COLO668 (cell line): Measurements from ENCODE around the gene ATP12A.

Source experiments
- DNase-seq: peaks from one replicate; lab custom pipeline; 2025; ENCODE audit not compliant: unreplicated experiment; lab: John Stamatoyannopoulos, UW

ATP12A gene

DNA sequence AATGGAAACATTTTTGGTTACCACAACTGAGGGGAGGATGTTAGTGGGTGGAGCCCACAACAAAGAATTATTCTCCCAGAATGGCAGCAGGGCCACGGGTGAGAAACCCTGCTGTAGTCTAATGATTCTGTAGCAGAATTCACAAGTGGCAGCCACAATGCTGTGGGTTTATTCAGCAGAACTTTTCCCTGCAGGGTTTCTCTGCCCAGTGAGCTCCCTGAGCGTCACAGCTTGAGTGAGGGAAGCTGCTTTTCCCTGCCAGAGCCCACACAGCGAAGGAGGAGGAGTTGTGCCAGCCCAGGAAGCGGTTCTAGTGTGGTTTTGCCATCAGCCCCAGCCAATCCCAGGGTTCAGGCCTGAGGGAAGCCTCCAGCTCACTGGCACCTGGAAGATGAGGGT, 4.4 kb downstream of the ATP12A start:
- no peak for DNase-seq

DNA sequence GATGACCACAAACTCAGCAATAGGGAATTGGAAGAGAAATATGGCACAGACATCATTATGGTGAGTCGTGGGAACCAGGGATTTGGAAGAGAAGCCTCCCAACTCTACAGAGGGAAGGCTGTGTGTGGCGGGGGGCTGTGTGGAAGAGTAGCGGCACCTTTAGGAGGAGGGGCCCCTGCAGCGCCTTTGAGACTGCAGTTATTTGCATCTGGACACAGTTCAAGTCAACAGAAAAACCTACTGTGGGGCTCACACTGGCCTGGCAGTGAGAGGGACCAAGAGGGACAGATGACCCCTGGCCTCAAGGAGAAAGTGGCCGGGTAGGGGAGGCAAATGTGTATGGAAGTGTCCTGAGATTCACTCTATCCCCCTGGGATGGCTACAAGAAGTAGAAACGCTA, 5.1 kb downstream of the ATP12A start:
- no peak for DNase-seq

DNA sequence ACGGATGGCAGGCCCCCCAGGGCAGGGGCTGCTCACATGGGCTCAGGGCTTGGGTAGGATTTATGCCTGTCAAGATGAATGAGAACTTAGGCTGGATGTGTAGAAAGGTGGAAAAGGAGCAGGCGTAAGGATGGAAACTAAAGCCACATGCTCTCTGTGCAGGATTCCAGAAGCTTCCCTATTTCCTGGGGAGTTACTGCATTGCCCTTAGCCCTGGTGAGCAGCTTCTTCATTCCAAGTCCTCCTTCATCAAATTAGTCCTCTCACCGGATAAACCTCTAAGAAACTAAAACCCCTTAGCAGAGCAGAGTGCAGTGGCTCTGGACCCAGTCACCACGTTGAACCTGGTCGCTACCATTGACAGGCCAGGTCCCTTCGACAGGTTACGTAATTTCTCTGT, 7.4 kb downstream of the ATP12A start:
- DNase-seq, result no peak

DNA sequence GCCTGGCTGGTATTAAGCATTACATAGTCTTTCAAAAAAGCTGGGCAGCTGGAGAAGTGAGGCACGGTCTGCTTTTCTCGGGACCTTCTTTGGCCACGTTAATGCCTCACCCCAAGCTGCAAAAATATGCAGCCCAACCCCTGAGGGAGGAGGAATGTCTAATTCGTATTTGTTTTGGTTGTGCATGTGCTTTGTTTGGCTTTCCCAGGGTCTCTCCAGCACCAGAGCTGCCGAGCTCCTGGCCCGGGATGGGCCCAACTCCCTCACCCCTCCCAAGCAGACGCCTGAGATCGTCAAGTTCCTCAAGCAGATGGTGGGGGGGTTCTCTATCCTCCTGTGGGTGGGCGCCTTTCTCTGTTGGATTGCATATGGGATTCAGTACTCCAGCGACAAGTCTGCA, 7.9 kb downstream of the ATP12A start:
- DNase-seq, result no peak

DNA sequence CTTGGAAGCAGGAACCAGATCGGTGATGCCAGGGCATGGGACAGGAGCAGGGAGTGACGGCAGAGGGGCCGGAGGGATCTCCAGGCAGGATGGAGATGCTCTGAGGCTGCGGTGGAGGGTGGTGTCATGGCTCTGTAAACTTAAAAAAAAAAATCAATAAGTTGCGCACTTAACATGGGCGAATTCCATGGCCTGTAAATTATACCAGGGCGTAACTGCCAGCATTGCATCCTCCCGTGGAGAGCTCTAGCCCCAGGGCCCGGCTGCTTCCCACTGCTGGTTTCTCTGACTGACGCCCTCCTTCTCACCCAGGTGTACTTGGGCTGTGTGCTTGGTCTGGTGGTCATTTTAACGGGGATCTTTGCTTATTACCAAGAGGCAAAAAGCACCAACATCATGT, 8.7 kb downstream of the ATP12A start:
- peak; percentile 53 for DNase-seq

DNA sequence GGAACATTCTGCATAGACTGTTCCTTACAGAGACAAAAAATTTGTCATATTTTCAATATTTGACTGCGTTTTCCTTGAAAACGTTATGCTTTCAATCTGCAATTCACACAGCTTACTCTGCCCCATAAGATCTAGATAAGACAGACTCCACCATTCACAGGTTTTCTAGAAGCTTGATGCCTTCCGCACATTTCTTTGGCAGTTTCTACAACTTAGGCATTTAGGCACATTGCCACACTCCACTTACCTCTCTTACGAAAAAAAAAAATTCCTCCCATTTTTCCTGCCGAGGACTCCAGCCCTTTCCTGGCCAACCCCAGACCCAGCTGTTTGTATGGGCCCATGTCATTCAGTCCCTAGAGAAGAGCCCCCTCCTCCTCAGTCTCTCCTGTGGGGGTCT, 11.2 kb downstream of the ATP12A start:
- DNase-seq, result no peak

DNA sequence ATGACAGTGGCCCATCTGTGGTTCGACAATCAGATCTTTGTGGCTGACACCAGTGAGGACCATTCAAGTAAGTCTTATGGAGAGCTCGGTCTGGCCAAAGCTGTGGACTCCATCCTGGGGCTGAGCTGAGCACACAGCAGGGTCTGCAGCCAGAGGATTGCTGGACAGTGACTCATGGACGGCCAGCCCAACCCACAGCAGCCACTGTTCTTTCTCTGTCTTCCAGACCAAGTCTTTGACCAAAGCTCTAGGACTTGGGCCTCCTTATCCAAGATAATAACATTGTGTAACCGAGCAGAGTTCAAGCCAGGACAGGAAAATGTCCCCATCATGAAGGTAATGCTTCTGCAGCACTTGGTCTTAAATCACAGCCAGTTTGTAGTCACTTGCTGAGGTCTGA, 12.4 kb downstream of the ATP12A start:
- no peak for DNase-seq

GRCh38 chr13:24693862-24694471, 13.8 kb downstream of the ATP12A start:
- DNase-seq, result peak; percentile 72

- DNase-seq, result no peak
Measured at GRCh38 chr13:24694907-24695306, 14.7 kb downstream of the ATP12A start.

- no peak for DNase-seq
Measured at GRCh38 chr13:24698686-24699085, 18.5 kb downstream of the ATP12A start.

DNA sequence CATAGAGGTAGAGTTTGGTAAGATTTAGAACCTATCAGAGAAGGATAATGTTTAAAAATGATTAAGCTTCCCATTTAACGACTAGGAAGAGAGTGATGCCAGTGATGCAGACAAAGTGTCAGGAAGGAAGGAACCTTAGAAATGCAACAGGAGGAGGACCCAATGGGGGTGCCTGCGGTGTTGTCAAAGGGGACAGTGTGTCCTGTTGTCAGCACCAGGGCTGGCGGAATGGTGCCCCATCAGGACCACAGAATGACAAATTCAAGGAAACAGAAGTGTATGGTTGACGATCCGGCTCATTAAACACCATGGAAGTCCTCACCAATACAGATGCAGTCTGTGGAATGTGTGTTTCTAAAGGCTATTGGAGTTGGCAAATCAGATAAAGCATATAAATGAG, 19.3 kb downstream of the ATP12A start:
- DNase-seq, result no peak

DNA sequence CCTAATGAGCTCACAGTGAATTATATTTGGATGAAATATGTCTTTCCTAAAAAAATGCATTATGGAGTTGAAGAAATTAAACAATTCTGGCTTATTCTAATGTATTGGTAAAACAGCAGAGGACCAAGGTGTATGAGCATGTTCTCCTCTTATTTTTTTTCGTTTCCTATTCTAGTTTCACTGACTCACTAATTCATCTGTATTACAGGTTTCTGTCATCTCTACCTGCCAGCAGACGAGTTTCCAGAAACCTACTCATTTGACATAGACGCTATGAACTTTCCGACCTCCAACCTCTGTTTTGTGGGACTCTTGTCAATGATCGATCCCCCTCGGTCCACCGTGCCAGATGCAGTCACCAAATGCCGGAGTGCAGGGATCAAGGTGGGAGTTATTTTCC, 20.3 kb downstream of the ATP12A start:
- DNase-seq, result no peak

- no peak for DNase-seq
Measured at GRCh38 chr13:24706886-24707585, 26.8 kb downstream of the ATP12A start.

DNA sequence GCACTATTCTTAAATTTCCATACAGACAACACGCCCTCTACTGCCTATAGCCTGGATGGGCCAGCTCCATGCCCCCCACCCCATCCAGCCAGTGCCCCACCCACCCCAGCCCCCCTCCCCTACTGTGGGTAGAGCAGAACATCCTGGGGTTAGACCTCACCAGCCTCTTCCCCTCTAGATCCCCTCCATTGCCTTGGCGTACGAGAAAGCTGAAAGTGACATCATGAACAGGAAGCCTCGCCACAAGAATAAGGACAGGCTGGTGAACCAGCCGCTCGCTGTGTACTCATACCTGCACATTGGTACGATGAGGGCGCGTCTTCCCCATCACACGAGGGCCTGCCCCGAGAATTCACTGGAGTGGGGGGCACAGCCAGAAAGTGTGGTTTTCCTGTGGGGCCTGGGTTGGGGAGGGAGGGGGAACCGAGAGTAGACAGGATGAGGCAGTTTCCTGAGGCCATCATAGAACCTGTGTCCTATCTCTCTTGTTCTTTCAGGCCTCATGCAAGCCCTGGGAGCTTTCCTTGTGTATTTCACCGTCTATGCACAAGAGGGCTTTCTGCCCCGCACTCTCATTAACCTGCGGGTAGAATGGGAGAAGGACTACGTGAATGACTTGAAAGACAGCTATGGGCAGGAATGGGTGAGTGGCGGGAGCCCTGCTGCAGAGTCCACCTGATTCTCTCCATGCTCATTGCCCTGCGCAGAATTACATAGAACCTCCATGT, 29.1 kb downstream of the ATP12A start:
- DNase-seq, result no peak

DNA sequence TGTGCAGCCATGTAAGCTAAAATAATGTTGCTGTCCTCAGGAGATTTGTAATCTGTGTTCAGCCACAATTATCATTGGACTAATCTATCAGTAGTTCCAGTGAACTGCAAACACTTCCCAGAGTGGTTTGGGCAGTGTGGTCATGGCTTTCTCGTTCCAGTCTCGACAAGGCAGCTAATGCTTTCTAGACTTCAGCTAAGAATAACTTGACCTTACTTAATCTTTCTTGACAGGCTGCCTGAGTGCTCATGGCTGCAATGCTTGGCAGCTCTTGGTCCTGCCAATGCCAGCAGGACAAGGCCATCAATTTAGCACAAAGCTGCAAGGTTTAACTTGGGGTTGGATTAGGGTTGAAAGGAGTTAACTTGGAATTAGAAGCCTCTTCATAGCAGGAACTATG, 32.8 kb downstream of the ATP12A start:
- no peak for DNase-seq

- DNase-seq, result no peak
Measured at GRCh38 chr13:24716011-24716410, 35.8 kb downstream of the ATP12A start.

DNA sequence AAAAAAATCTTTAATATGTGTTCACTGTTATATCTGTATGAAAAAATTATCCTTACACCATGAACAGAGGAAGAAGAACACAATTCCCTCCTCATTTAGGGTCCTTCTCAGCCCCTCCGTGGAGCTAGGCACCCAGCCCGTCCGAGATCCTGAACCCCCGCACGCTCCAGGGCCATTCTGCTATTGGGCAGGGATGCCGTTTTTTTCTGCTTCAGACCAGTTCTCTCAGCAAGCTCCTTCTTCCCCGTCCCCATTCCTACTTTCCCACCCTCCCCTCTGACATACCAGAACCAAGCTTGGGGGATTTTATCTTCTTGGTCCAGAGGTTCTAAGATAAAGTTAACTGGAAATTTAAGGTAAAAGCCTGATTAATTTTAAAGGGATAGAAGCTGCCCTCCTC, 36.2 kb downstream of the ATP12A start:
- no peak for DNase-seq

GRCh38 chr13:24717217-24717616, 37.0 kb downstream of the ATP12A start:
- DNase-seq, result no peak

GRCh38 chr13:24718192-24718965, 38.2 kb downstream of the ATP12A start:
- no peak for DNase-seq

DNA sequence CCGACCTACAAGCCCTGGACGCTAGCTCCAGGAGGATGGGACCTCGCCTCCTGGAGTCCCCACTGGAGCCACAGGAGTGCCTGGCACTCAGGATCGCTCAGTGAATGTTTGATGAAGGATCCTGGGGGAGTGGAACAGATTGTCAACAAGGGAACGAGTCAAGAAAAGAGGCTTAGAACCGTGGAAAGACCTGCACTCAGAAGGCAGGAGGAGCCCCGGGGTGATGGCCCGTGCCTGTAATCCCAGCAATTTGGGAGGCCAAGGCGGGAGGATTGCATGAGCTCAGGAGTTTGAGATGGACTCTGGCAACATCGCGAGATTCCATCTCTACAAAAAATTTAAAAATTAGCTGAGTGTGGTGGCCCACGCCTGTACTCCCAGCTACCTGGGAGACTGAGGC, 38.9 kb downstream of the ATP12A start:
- DNase-seq, result no peak

- DNase-seq, result no peak
Measured at GRCh38 chr13:24723206-24723605, 43.0 kb downstream of the ATP12A start.

- no peak for DNase-seq
Measured at GRCh38 chr13:24724714-24725113, 44.5 kb downstream of the ATP12A start.
